ENCODE data around the gene DYRK1B.
"Not testable (repeated sequence)": the region's sequence is repeated elsewhere in the genome, so short reads cannot be mapped to it uniquely, and the experiment has no call there.

Gene DYRK1B

DNA sequence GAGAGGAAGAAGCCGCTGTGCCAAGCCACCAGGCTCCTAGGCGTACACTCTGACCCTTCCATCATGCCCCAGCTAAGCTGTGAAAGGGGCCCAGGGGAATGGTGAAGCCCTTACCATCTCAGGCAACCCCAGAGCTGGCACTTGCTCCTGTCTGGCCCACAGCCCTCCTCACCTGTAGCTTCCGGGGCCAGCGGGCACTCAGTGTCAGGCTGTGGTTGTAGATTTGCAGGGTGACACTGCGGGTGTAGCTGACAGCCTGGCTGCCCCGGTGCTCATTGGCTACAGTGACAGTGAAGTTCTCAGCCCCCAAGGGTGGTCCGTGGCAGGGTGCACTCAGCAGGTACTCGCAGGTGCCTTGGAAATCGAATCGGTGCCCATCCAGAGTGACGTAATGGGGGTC lies 42.5 kb upstream of the DYRK1B start:
- not testable (repeated sequence) for H3K27me3 ChIP-seq (ENCODE audit: control insufficient read depth, insufficient read depth, low read length); H2AFZ ChIP-seq; H3K9ac ChIP-seq; H3K79me2 ChIP-seq; H3K27ac ChIP-seq; H3K4me2 ChIP-seq (ENCODE audit: low read length); H3K4me1 ChIP-seq; H3K9me3 ChIP-seq (ENCODE audit: control insufficient read depth, low read length); H3K36me3 ChIP-seq (ENCODE audit: control insufficient read depth, insufficient read depth, low read length); H3K4me3 ChIP-seq (ENCODE audit: low read depth, low read length)

DNA sequence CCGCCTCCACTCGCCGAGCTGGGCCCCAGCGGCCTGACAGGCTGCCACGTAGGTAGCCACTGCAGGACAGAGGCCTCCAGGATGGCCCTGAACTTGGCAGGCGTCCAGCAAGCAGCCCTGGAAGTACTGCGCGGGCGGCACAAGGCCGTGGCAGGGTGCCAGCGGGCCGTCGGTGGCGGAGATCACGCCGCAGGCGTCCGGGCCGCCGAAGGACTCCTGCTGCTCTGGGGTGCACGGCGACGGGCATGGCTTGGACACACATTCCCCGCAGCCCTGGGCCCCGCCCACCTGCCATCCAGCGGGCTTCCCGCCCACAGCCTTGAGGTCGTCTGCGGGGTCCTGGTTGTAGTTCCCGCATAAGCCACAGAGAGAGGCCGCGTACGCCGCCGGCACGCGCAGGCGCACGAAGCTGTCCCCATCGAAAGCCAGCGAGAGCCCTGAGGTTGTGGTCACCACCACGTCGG lies 41.5 kb upstream of the DYRK1B start:
- not testable (repeated sequence) for H3K9me3 ChIP-seq (ENCODE audit: control insufficient read depth, low read length); H3K4me2 ChIP-seq (ENCODE audit: low read length); H3K4me3 ChIP-seq (ENCODE audit: low read depth, low read length); H3K27me3 ChIP-seq (ENCODE audit: control insufficient read depth, insufficient read depth, low read length); H3K4me1 ChIP-seq; H3K9ac ChIP-seq; H3K27ac ChIP-seq; H3K79me2 ChIP-seq; H3K36me3 ChIP-seq (ENCODE audit: control insufficient read depth, insufficient read depth, low read length)
- H2AFZ ChIP-seq: peak overlapping the region; percentile 69

- no peaks in the 10 kb centered on the region for H3K9me3 ChIP-seq (ENCODE audit: control insufficient read depth, low read length)
- no peak for TF ChIP-seq CTCF (IDR thresholded peaks at IDR 0.05)
- H3K36me3 ChIP-seq (ENCODE audit: control insufficient read depth, insufficient read depth, low read length): no peaks in the 10 kb centered on the region
- H3K79me2 ChIP-seq: no peaks in the 10 kb centered on the region
- H3K9ac ChIP-seq: no peak overlapping the region
- no peak overlapping the region for H3K4me3 ChIP-seq (ENCODE audit: low read depth, low read length)
- no peaks in the 10 kb centered on the region for H3K4me1 ChIP-seq
- H2AFZ ChIP-seq: no peak overlapping the region
- no peak overlapping the region for H3K27ac ChIP-seq
- H3K27me3 ChIP-seq (ENCODE audit: control insufficient read depth, insufficient read depth, low read length): no peaks in the 10 kb centered on the region
- no peak overlapping the region for H3K4me2 ChIP-seq (ENCODE audit: low read length)
These were observed 40.4 kb upstream of the DYRK1B start for GRCh38 chr19:39874404-39874803.

- no peaks in the 10 kb centered on the region for H3K79me2 ChIP-seq
- H3K27ac ChIP-seq: no peak overlapping the region
- H3K9me3 ChIP-seq (ENCODE audit: control insufficient read depth, low read length): no peaks in the 10 kb centered on the region
- no peak overlapping the region for H3K9ac ChIP-seq
- TF ChIP-seq CTCF (IDR thresholded peaks at IDR 0.05): no peak
- no peaks in the 10 kb centered on the region for H3K4me1 ChIP-seq
- no peak overlapping the region for H2AFZ ChIP-seq
- H3K4me2 ChIP-seq (ENCODE audit: low read length): no peak overlapping the region
- H3K36me3 ChIP-seq (ENCODE audit: control insufficient read depth, insufficient read depth, low read length): no peaks in the 10 kb centered on the region
- no peaks in the 10 kb centered on the region for H3K27me3 ChIP-seq (ENCODE audit: control insufficient read depth, insufficient read depth, low read length)
- H3K4me3 ChIP-seq (ENCODE audit: low read depth, low read length): no peak overlapping the region
These were observed 39.4 kb upstream of the DYRK1B start for GRCh38 chr19:39873385-39873784.

GRCh38 chr19:39871886-39872866 lies 38.2 kb upstream of the DYRK1B start:
- Histone ChIP-seq H3K9me3 (ENCODE audit: control insufficient read depth, low read length) (no peaks in the 10 kb centered on the region), H3K79me2 (no peaks in the 10 kb centered on the region), H2AFZ (no peak overlapping the region), H3K27ac (no peak overlapping the region), H3K36me3 (ENCODE audit: control insufficient read depth, insufficient read depth, low read length) (no peaks in the 10 kb centered on the region), H3K4me1 (no peaks in the 10 kb centered on the region), H3K4me2 (ENCODE audit: low read length) (no peak overlapping the region), H3K27me3 (ENCODE audit: control insufficient read depth, insufficient read depth, low read length) (no peaks in the 10 kb centered on the region), H3K4me3 (ENCODE audit: low read depth, low read length) (no peak overlapping the region), H3K9ac (no peak overlapping the region)
- TF ChIP-seq CTCF (IDR thresholded peaks at IDR 0.05): no peak

Measured in parathyroid adenoma (tissue), 2 donors.